ENCODE data around the gene PARS2. TPM values are rescaled to one million over a fixed set of nuclear protein-coding genes. Genes with fewer than 3 reads are reported as not detected.
A peak's percentile ranks its signal among the peaks of the same experiment; 100 is the strongest.

The PARS2 gene
- polyA plus RNA-seq, 1 donor (not counting 4 experiments of a cell fraction or from before 2014, with no cell fraction given): 3.0 TPM

DNA sequence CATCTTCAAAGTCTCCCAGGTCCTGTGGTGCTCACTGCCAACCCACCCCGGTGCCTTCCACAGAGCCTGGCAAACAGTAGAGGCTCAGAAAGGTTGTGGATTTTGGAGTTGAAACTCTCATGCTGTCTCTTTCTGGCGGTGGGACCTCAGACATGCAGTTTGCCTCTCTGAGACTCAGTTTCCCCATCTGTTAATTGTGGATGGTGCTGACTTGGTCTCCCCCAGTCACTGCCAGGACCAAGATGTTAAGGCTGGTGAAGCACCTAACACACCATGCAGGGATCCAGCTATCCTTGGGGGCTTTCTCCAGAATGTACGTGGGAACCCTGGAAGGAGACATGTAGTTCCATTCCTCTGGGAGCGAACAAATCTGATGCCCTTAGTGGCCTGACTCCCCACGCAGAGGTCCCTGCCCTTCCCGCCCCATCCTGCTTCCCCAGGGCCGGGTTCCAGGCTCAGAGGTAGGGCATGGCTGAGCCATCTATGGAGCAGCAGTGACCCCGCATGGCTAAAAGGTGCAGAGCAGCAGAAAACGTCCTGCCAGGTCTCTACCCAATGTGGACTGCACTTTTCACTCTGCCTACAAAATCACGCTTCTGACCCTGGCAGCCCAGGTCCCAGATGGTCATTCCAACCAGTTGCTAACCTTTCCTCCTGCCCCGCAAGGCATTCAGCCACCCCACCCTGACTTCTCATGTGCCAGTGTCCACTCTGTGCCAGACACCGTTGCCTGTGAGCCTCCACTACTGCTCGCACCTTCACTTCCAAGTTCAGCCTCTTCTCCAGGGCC, 46.0 kb upstream of the PARS2 start:
- DNase-seq (ENCODE audit: low read depth, low spot score) (no peak), FAIRE-seq (peak; percentile 80)
- Histone ChIP-seq H3K9me3 (ENCODE audit: control insufficient read depth, low read depth, low read length) (no peaks in the 10 kb centered on the region), H3K4me3 (ENCODE audit: control insufficient read depth in 2 of 3, extremely low read depth in 1 of 3, insufficient read depth in 2 of 3, low read depth in 1 of 3, low read length in 3 of 3) (no peak overlapping the region), H4K20me1 (ENCODE audit: control insufficient read depth, extremely low read depth, insufficient read depth, low read length) (no peaks in the 10 kb centered on the region), H3K9ac (ENCODE audit: control insufficient read depth, extremely low read depth, insufficient read depth, low read length) (no peak overlapping the region), H3K9me1 (ENCODE audit: control insufficient read depth, extremely low read depth, insufficient read depth, low read length) (no peaks in the 10 kb centered on the region), H2AFZ (ENCODE audit: control insufficient read depth, low read length) (no peak overlapping the region), H3K4me1 (ENCODE audit: control insufficient read depth, extremely low read depth, insufficient read depth, low read length) (no peaks in the 10 kb centered on the region), H3K27me3 (ENCODE audit: control insufficient read depth, extremely low read depth, insufficient read depth, low read length) (no peaks in the 10 kb centered on the region), H3K79me2 (ENCODE audit: control insufficient read depth, insufficient read depth, low read length) (no peaks in the 10 kb centered on the region), H3K27ac (ENCODE audit: control insufficient read depth, insufficient read depth, low read length) (no peak overlapping the region), H3K36me3 (ENCODE audit: control insufficient read depth in 2 of 2, extremely low read depth in 1 of 2, insufficient read depth in 2 of 2, low read length in 2 of 2) (no peaks in the 10 kb centered on the region), H3K4me2 (ENCODE audit: control insufficient read depth, extremely low read depth, insufficient read depth, low read depth, low read length) (no peak overlapping the region)
- dilution Hi-C loops (cut with MboI; ENCODE audit: extremely low pct_ligation_motif_present, low sequenced_read_pairs): no loop called here
- no peak for TF ChIP-seq EZH2 (IDR thresholded peaks at IDR 0.05; ENCODE audit: low read length)
- TF ChIP-seq, protein P1, sequence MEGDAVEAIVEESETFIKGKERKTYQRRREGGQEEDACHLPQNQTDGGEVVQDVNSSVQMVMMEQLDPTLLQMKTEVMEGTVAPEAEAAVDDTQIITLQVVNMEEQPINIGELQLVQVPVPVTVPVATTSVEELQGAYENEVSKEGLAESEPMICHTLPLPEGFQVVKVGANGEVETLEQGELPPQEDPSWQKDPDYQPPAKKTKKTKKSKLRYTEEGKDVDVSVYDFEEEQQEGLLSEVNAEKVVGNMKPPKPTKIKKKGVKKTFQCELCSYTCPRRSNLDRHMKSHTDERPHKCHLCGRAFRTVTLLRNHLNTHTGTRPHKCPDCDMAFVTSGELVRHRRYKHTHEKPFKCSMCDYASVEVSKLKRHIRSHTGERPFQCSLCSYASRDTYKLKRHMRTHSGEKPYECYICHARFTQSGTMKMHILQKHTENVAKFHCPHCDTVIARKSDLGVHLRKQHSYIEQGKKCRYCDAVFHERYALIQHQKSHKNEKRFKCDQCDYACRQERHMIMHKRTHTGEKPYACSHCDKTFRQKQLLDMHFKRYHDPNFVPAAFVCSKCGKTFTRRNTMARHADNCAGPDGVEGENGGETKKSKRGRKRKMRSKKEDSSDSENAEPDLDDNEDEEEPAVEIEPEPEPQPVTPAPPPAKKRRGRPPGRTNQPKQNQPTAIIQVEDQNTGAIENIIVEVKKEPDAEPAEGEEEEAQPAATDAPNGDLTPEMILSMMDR (optimal IDR thresholded peaks at IDR 0.05 in 1 of 3, IDR thresholded peaks at IDR 0.05 in 1 of 3, conservative IDR thresholded peaks at IDR 0.05 in 1 of 3; ENCODE audit: extremely low read depth in 1 of 3, insufficient read depth in 2 of 3, low read length in 3 of 3): peak; percentile 92 to 98 (median 94)

GRCh38 chr1:54809496-54810074, 45.3 kb upstream of the PARS2 start:
- Histone ChIP-seq H3K9me1 (ENCODE audit: control insufficient read depth, extremely low read depth, insufficient read depth, low read length) (no peaks in the 10 kb centered on the region), H3K36me3 (ENCODE audit: control insufficient read depth in 2 of 2, extremely low read depth in 1 of 2, insufficient read depth in 2 of 2, low read length in 2 of 2) (no peaks in the 10 kb centered on the region), H3K79me2 (ENCODE audit: control insufficient read depth, insufficient read depth, low read length) (no peaks in the 10 kb centered on the region), H3K4me2 (ENCODE audit: control insufficient read depth, extremely low read depth, insufficient read depth, low read depth, low read length) (no peak overlapping the region), H3K27me3 (ENCODE audit: control insufficient read depth, extremely low read depth, insufficient read depth, low read length) (no peaks in the 10 kb centered on the region), H2AFZ (ENCODE audit: control insufficient read depth, low read length) (no peak overlapping the region), H3K4me1 (ENCODE audit: control insufficient read depth, extremely low read depth, insufficient read depth, low read length) (peaks cover 2% of the 10 kb centered on the region), H3K9me3 (ENCODE audit: control insufficient read depth, low read depth, low read length) (no peaks in the 10 kb centered on the region), H3K27ac (ENCODE audit: control insufficient read depth, insufficient read depth, low read length) (no peak overlapping the region), H3K9ac (ENCODE audit: control insufficient read depth, extremely low read depth, insufficient read depth, low read length) (no peak overlapping the region), H4K20me1 (ENCODE audit: control insufficient read depth, extremely low read depth, insufficient read depth, low read length) (no peaks in the 10 kb centered on the region), H3K4me3 (ENCODE audit: control insufficient read depth in 2 of 3, extremely low read depth in 1 of 3, insufficient read depth in 2 of 3, low read depth in 1 of 3, low read length in 3 of 3) (no peak overlapping the region)
- DNase-seq (ENCODE audit: low read depth, low spot score) (no peak), FAIRE-seq (no peak)
- TF ChIP-seq, protein P1 (optimal IDR thresholded peaks at IDR 0.05 in 1 of 3, IDR thresholded peaks at IDR 0.05 in 1 of 3, conservative IDR thresholded peaks at IDR 0.05 in 1 of 3; ENCODE audit: extremely low read depth in 1 of 3, insufficient read depth in 2 of 3, low read length in 3 of 3): no peak
- no peak for TF ChIP-seq EZH2 (IDR thresholded peaks at IDR 0.05; ENCODE audit: low read length)
- dilution Hi-C loops (cut with MboI; ENCODE audit: extremely low pct_ligation_motif_present, low sequenced_read_pairs): no loop called here
